ENCODE results near the gene CDC42EP3.

CDC42EP3 gene

GRCh38 chr2:37654932-37655841, 16.3 kb downstream of the CDC42EP3 start:
- DNase-seq = no peak

- DNase-seq = no peak
Measured at GRCh38 chr2:37654419-37654818, 17.0 kb downstream of the CDC42EP3 start.

- no peak for DNase-seq
Measured at GRCh38 chr2:37653805-37654378, 17.6 kb downstream of the CDC42EP3 start.

- DNase-seq = no peak
Measured at GRCh38 chr2:37653093-37653492, 18.3 kb downstream of the CDC42EP3 start.

GRCh38 chr2:37652199-37652640, 19.2 kb downstream of the CDC42EP3 start:
- no peak for DNase-seq

- DNase-seq = no peak
Measured at GRCh38 chr2:37650548-37651093, 20.8 kb downstream of the CDC42EP3 start.

- DNase-seq = no peak
Measured at GRCh38 chr2:37649518-37649917, 21.9 kb downstream of the CDC42EP3 start.

- DNase-seq = peak; percentile 30
Measured at GRCh38 chr2:37648331-37649011, 23.0 kb downstream of the CDC42EP3 start.

GRCh38 chr2:37647971-37648330, 23.5 kb downstream of the CDC42EP3 start:
- no peak for DNase-seq

GRCh38 chr2:37645836-37646235, 25.6 kb downstream of the CDC42EP3 start:
- no peak for DNase-seq

GRCh38 chr2:37645362-37645761, 26.1 kb downstream of the CDC42EP3 start:
- DNase-seq = no peak

GRCh38 chr2:37644191-37644590, 27.3 kb downstream of the CDC42EP3 start:
- DNase-seq = no peak

GRCh38 chr2:37643730-37644078, 27.7 kb downstream of the CDC42EP3 start:
- no peak for DNase-seq

- DNase-seq = no peak
Measured at GRCh38 chr2:37642907-37643729, 28.3 kb downstream of the CDC42EP3 start.

GRCh38 chr2:37641582-37642171, 29.8 kb downstream of the CDC42EP3 start:
- DNase-seq = no peak

GRCh38 chr2:37639631-37640030, 31.8 kb downstream of the CDC42EP3 start:
- DNase-seq = no peak

- no peak for DNase-seq
Measured at GRCh38 chr2:37638973-37639372, 32.5 kb downstream of the CDC42EP3 start.

- DNase-seq = no peak
Measured at GRCh38 chr2:37637985-37638384, 33.5 kb downstream of the CDC42EP3 start.

- no peak for DNase-seq
Measured at GRCh38 chr2:37637190-37637860, 34.1 kb downstream of the CDC42EP3 start.

- DNase-seq = no peak
Measured at GRCh38 chr2:37636381-37637066, 34.9 kb downstream of the CDC42EP3 start.

Data from activated effector memory CD4-positive, alpha-beta T cell treated with Interleukin-2 at 50 U/mL for 16 hours (primary cell).